T-helper 17 cell (primary cell): ENCODE measurements around the gene DPH6. TPM values are rescaled to one million over a fixed set of nuclear protein-coding genes. Genes with fewer than 3 reads are reported as not detected.
"Not testable (repeated sequence)": the region's sequence is repeated elsewhere in the genome, so short reads cannot be mapped to it uniquely, and the experiment has no call there.

Experiments
- ATAC-seq: fragments of 150-1000 bp; cut with Tn5 transposase; 2 replicates; pipeline ENCODE4 v1.10.0; 2021; ENCODE audit warnings: mild to moderate bottlenecking, moderate library complexity
- DNase-seq, 3 donors: peaks; one replicate each; pipeline versions ENCODE4 v3.0.0 to v3.0.0-alpha.2; 2020 to 2021
- H3K9me3 ChIP-seq: one replicate; pipeline ENCODE4 v1.7.0; 2013; ENCODE audit warnings: low read length, mild to moderate bottlenecking; ENCODE audit not compliant: control insufficient read depth, poor library complexity, severe bottlenecking
- H3K27ac Mint-ChIP-seq: one replicate; pipeline ENCODE4 v1.8.0; 2022; ENCODE audit warnings: mild to moderate bottlenecking, moderate library complexity, mixed read lengths
- H3K27me3 Mint-ChIP-seq: one replicate; pipeline ENCODE4 v1.8.0; 2022; ENCODE audit warnings: mixed read lengths
- H3K36me3 Mint-ChIP-seq: one replicate; pipeline ENCODE4 v1.8.0; 2022; ENCODE audit warnings: low read depth, mixed read lengths
- H3K4me1 Mint-ChIP-seq: one replicate; pipeline ENCODE4 v1.8.0; 2022; ENCODE audit warnings: mild to moderate bottlenecking, mixed read lengths
- H3K4me3 Mint-ChIP-seq: one replicate; pipeline ENCODE4 v1.8.0; 2022; ENCODE audit warnings: mild to moderate bottlenecking, moderate library complexity, mixed read lengths
- total RNA-seq, 4 donors: library from RNA in 2 of 4; stranded (reverse) in 2 of 4; gene quantifications; one replicate each; pipeline ENCODE4 v1.2.3 and lab custom pipeline; 2022 to 2026

Gene DPH6
- total RNA-seq, 2 donors from 2014 or later = 13.6 to 14.3 TPM

- no peak for ATAC-seq
- Mint-ChIP-seq H3K27ac (no peak overlapping the region), H3K36me3 (peaks cover 14% of the 10 kb centered on the region)
Measured at GRCh38 chr15:35376707-35377106, 169.3 kb downstream of the DPH6 start.

GRCh38 chr15:35374661-35375060 lies 171.3 kb downstream of the DPH6 start:
- Mint-ChIP-seq H3K36me3 (peaks cover 15% of the 10 kb centered on the region), H3K27me3 (no peaks in the 10 kb centered on the region), H3K27ac (no peak overlapping the region), H3K4me1 (no peaks in the 10 kb centered on the region), H3K4me3 (no peak overlapping the region)
- DNase-seq = no peak
- no peaks in the 10 kb centered on the region for H3K9me3 ChIP-seq
- ATAC-seq = no peak

More at GRCh38 chr15:35376707-35377106, 169.3 kb downstream of the DPH6 start:
- H3K4me3 Mint-ChIP-seq = no peak overlapping the region
- no peaks in the 10 kb centered on the region for H3K9me3 ChIP-seq
- H3K4me1 Mint-ChIP-seq = no peaks in the 10 kb centered on the region
- DNase-seq = no peak
- H3K27me3 Mint-ChIP-seq = no peaks in the 10 kb centered on the region

DNA sequence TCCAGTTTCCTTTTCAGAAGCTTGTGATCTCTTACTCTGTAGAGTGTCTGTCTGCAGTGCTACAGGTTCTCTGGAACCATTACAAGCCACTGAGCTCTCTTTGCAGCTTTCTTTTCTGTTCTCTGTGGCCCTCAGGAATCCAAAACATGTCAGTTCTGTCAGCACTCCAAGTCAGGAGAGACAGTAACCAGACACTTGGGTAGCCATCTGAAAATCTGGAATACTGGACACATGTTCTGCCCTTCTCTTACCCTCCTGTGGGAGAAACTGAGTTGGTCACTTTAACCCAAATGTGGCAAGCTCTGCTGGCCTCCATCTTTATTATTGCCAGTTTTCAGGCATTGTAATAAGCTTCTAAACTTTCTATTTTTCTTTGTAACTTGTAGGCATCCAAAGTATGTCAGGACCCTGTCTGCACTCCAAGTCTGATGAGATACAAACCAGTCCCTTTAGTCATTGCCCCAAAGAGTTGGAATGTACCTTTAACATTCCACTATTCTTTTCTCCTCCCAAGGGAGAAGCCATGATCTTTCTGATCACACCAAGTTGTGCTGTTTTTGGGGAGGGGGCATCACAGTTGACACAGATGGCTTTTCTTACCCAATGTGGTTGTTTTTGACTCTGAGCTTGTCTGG lies 183.7 kb downstream of the DPH6 start:
- H3K9me3 ChIP-seq = peaks cover 4% of the 10 kb centered on the region
- H3K27me3 Mint-ChIP-seq = no peaks in the 10 kb centered on the region
- H3K36me3 Mint-ChIP-seq = peaks cover 2% of the 10 kb centered on the region
- H3K4me1 Mint-ChIP-seq = no peaks in the 10 kb centered on the region
- no peak for ATAC-seq
- H3K27ac Mint-ChIP-seq = no peak overlapping the region
- H3K4me3 Mint-ChIP-seq = no peak overlapping the region
- no peak for DNase-seq

DNA sequence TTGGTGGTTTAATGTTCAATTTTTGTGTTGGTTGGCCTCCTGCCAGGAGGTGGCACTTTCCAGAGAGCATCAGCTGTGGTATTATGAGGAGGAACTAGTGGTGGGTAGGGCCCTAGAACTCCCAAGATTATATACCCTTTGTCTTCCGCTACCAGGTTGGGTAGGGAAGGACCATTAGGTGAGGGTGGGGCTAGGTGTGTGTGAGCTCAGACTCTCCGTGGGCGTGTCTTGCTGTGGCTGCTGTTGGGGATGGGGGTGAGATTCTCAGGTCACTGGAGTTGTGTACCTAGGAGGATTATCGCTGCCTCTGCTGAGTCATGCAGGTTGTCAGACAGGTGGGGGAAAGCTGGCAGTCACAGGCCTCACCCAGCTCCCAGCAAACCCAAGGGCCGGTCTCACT lies 187.1 kb downstream of the DPH6 start:
- no peaks in the 10 kb centered on the region for H3K4me1 Mint-ChIP-seq
- ATAC-seq (no peak), DNase-seq (no peak)
- no peak overlapping the region for H3K4me3 Mint-ChIP-seq
- H3K27ac Mint-ChIP-seq = no peak overlapping the region
- H3K36me3 Mint-ChIP-seq = peaks cover 2% of the 10 kb centered on the region
- H3K9me3 ChIP-seq = peaks cover 4% of the 10 kb centered on the region
- no peaks in the 10 kb centered on the region for H3K27me3 Mint-ChIP-seq

DNA sequence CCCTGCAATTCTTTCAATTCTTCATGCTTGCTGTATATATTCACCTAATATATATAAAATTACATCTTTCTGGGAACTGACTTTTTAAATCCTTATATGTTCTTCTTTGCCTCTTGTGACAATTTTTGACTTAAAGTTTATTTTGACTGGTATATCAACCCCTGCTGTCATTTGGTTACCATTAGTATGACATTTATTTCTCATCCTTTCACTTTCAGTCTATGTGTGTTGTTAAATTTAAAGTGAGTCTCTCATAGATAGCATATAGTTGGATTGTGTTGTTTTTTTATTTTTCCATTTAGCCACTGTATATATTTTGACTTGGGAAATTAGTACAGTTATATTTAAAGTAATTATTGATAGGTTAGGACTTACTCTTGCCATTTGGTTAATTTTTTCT lies 194.9 kb downstream of the DPH6 start:
- ATAC-seq = no peak

DNA sequence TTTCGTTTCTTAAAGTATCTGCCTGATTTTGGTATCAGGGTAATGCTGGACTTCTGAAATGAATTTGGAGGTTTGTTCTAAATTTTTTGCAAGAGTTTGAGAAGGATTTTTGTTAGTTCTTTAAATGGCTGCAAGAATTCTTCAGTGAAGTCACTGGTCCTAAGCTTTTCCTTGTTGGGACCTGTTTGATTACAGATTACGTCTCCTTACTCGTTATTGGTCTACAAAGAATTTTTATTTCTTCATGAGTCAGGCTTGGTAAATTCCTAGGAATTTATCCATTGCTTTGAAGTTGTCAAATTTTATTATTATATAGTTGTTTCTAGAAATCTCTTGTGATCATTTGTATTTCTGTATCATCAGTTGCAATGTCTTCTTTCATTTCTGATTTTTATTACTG lies 196.0 kb downstream of the DPH6 start:
- H3K4me3 Mint-ChIP-seq = no peak overlapping the region
- DNase-seq (no peak), ATAC-seq (no peak)
- peaks cover 3% of the 10 kb centered on the region for H3K9me3 ChIP-seq
- H3K27ac Mint-ChIP-seq = no peak overlapping the region
- no peaks in the 10 kb centered on the region for H3K27me3 Mint-ChIP-seq
- no peaks in the 10 kb centered on the region for H3K4me1 Mint-ChIP-seq
- H3K36me3 Mint-ChIP-seq = no peaks in the 10 kb centered on the region

More for the DNA sequence above, 194.9 kb downstream of the DPH6 start:
- H3K27me3 Mint-ChIP-seq = no peaks in the 10 kb centered on the region
- no peaks in the 10 kb centered on the region for H3K4me1 Mint-ChIP-seq
- H3K36me3 Mint-ChIP-seq = peaks cover 2% of the 10 kb centered on the region
- no peak overlapping the region for H3K4me3 Mint-ChIP-seq
- H3K27ac Mint-ChIP-seq = no peak overlapping the region
- DNase-seq = no peak
- peaks cover 3% of the 10 kb centered on the region for H3K9me3 ChIP-seq

GRCh38 chr15:35330916-35331315 lies 215.0 kb downstream of the DPH6 start:
- Mint-ChIP-seq H3K4me1 (no peaks in the 10 kb centered on the region), H3K4me3 (no peak overlapping the region), H3K27me3 (no peaks in the 10 kb centered on the region), H3K27ac (no peak overlapping the region), H3K36me3 (no peaks in the 10 kb centered on the region)
- ATAC-seq = no peak
- DNase-seq = no peak
- no peaks in the 10 kb centered on the region for H3K9me3 ChIP-seq

GRCh38 chr15:35330048-35330695 lies 215.8 kb downstream of the DPH6 start:
- Mint-ChIP-seq H3K27me3 (no peaks in the 10 kb centered on the region), H3K4me3 (no peak overlapping the region), H3K36me3 (no peaks in the 10 kb centered on the region), H3K4me1 (no peaks in the 10 kb centered on the region), H3K27ac (no peak overlapping the region)
- ATAC-seq (no peak), DNase-seq (no peak)
- H3K9me3 ChIP-seq = no peaks in the 10 kb centered on the region

DNA sequence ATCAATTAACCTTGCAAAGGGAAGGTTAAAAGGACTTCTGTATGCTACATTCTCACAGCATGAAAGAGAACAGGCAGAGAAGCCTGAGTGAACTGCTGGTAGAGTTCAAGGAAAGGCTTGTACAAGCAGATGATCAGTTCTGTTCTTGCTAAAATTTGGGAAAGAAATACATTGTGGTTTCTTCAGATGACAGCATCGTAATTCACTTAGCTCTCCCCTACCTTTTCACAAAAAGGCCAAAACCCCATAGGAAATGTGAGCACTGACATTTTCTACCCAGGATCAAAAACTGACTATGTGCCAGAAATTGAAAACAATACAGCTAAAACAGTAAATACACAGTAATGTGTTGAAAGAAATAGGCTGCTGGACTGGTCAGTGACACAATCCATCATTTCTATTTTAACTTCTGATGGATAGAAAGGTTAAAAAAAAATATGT lies 216.4 kb downstream of the DPH6 start:
- ATAC-seq (no peak), DNase-seq (no peak)
- H3K27me3 Mint-ChIP-seq = no peaks in the 10 kb centered on the region
- H3K36me3 Mint-ChIP-seq = no peaks in the 10 kb centered on the region
- H3K4me1 Mint-ChIP-seq = no peaks in the 10 kb centered on the region
- no peak overlapping the region for H3K4me3 Mint-ChIP-seq
- H3K27ac Mint-ChIP-seq = no peak overlapping the region
- no peaks in the 10 kb centered on the region for H3K9me3 ChIP-seq

DNA sequence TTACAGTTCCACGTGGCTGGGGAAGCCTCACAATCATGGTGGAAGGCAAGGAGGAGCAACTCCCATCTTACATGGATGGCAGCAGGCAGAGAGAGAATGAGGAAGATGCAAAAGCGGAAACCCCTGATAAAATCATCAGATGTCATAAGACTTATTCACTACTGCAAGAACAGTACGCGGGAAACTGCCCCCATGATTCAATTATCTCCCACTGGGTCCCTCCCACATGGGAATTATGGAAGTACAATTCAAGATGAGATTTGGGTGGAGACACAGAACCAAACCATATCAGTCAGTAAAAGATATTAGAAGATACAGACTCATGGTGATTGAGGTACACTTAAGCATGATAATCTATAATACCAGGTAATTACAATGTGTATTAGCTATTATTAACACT lies 217.1 kb downstream of the DPH6 start:
- ATAC-seq, H3K4me1 Mint-ChIP-seq, H3K27me3 Mint-ChIP-seq, H3K27ac Mint-ChIP-seq, H3K36me3 Mint-ChIP-seq, H3K4me3 Mint-ChIP-seq, H3K9me3 ChIP-seq, DNase-seq: not testable (repeated sequence)

- DNase-seq (no peak), ATAC-seq (no peak)
- Mint-ChIP-seq H3K4me3 (no peak overlapping the region), H3K4me1 (no peaks in the 10 kb centered on the region), H3K36me3 (no peaks in the 10 kb centered on the region), H3K27ac (no peak overlapping the region), H3K27me3 (no peaks in the 10 kb centered on the region)
- no peaks in the 10 kb centered on the region for H3K9me3 ChIP-seq
Measured at GRCh38 chr15:35327789-35328188, 218.2 kb downstream of the DPH6 start.

GRCh38 chr15:35325374-35325941 lies 220.5 kb downstream of the DPH6 start:
- Mint-ChIP-seq H3K27me3 (no peaks in the 10 kb centered on the region), H3K4me3 (no peak overlapping the region), H3K36me3 (no peaks in the 10 kb centered on the region), H3K27ac (no peak overlapping the region), H3K4me1 (no peaks in the 10 kb centered on the region)
- ATAC-seq (no peak), DNase-seq (no peak)
- H3K9me3 ChIP-seq = no peaks in the 10 kb centered on the region

GRCh38 chr15:35323141-35323540 lies 222.8 kb downstream of the DPH6 start:
- no peak overlapping the region for H3K4me3 Mint-ChIP-seq
- no peaks in the 10 kb centered on the region for H3K36me3 Mint-ChIP-seq
- no peak for ATAC-seq
- no peak overlapping the region for H3K27ac Mint-ChIP-seq
- H3K9me3 ChIP-seq = no peaks in the 10 kb centered on the region
- H3K4me1 Mint-ChIP-seq = no peaks in the 10 kb centered on the region
- DNase-seq = no peak
- H3K27me3 Mint-ChIP-seq = no peaks in the 10 kb centered on the region

DNA sequence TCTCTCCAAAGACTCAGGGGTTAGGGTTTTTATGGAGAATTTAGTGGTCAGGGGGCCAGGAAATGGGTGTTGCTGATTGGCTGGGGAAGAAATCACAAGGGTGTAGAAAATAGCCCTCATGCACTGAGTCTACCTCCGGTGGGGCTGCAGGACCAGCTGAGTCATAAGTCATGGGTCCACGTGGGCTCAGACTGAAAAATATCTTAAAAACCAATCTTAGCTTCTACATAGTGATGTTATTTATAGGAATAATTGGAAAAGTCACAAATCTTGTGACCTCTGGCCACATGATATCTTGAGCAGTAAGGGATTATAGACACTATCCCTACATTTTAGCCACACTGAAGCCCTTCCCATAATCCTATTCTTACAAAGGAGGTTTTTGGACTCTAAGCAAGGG lies 224.0 kb downstream of the DPH6 start:
- ATAC-seq = no peak
- H3K4me3 Mint-ChIP-seq = no peak overlapping the region
- H3K9me3 ChIP-seq = no peaks in the 10 kb centered on the region
- H3K4me1 Mint-ChIP-seq = no peaks in the 10 kb centered on the region
- no peaks in the 10 kb centered on the region for H3K27me3 Mint-ChIP-seq
- no peak for DNase-seq
- H3K36me3 Mint-ChIP-seq = no peaks in the 10 kb centered on the region
- H3K27ac Mint-ChIP-seq = no peak overlapping the region
